Keratinocyte (primary cell): ENCODE data around the gene MNX1. TPM values are rescaled to one million over a fixed set of nuclear protein-coding genes. Genes with fewer than 3 reads are reported as not detected.

Source experiments
- DNase-seq: peaks from one replicate; pipeline ENCODE4 v3.0.0-alpha.2; 2011; ENCODE audit warnings: low read depth, missing footprints, low spot score
- FAIRE-seq: peaks from 2 replicates; lab custom pipeline; 2011; peaks lifted over from hg19 to GRCh38; lab: Jason Lieb, UNC
- H2AFZ ChIP-seq: 2 replicates; pipeline ENCODE4 v1.6.0; 2012; ENCODE audit warnings: low read length, control low read depth, inconsistent platforms; ENCODE audit not compliant: control insufficient read depth
- H3K27ac ChIP-seq: 2 replicates; pipeline ENCODE4 v1.5.1; 2011; ENCODE audit warnings: low read length; ENCODE audit not compliant: control insufficient read depth, insufficient read depth
- H3K27me3 ChIP-seq: 3 replicates; pipeline ENCODE4 v1.6.0; 2011; ENCODE audit warnings: low read length; ENCODE audit not compliant: control insufficient read depth, insufficient read depth; ENCODE audit errors: extremely low read depth
- H3K36me3 ChIP-seq, 2 experiments: 2 replicates in 1 of 2; 3 replicates in 1 of 2; pipeline ENCODE4 v1.5.1; 2011; ENCODE audit warnings: low read length in 2 of 2, mild to moderate bottlenecking in 1 of 2; ENCODE audit not compliant: control insufficient read depth in 2 of 2, insufficient read depth in 2 of 2; ENCODE audit errors: extremely low read depth in 1 of 2
- H3K4me1 ChIP-seq: 3 replicates; pipeline ENCODE4 v1.5.1; 2011; ENCODE audit warnings: low read length; ENCODE audit not compliant: control insufficient read depth, insufficient read depth; ENCODE audit errors: extremely low read depth
- H3K4me2 ChIP-seq: 3 replicates; pipeline ENCODE4 v1.6.0; 2011; ENCODE audit warnings: low read depth, low read length; ENCODE audit not compliant: control insufficient read depth, insufficient read depth; ENCODE audit errors: extremely low read depth
- H3K4me3 ChIP-seq, 3 experiments: fragments of 200-600 bp in 1 of 3; sonication (generic) in 1 of 3; 2 replicates in 2 of 3; 3 replicates in 1 of 3; pipeline ENCODE4 v1.5.1; 2011 to 2016; ENCODE audit warnings: low read length in 3 of 3, mild to moderate bottlenecking in 3 of 3, control low read depth in 2 of 3, inconsistent platforms in 1 of 3, low read depth in 1 of 3, mixed read lengths in 1 of 3, mixed run types in 1 of 3, moderate library complexity in 1 of 3; ENCODE audit not compliant: control insufficient read depth in 2 of 3, insufficient read depth in 2 of 3; ENCODE audit errors: extremely low read depth in 1 of 3
- H3K79me2 ChIP-seq: 2 replicates; pipeline ENCODE4 v1.6.0; 2012; ENCODE audit warnings: low read length; ENCODE audit not compliant: control insufficient read depth, insufficient read depth
- H3K9ac ChIP-seq: 3 replicates; pipeline ENCODE4 v1.6.0; 2011; ENCODE audit warnings: low read length; ENCODE audit not compliant: control insufficient read depth, insufficient read depth; ENCODE audit errors: extremely low read depth
- H3K9me1 ChIP-seq: 3 replicates; pipeline ENCODE4 v1.6.0; 2011; ENCODE audit warnings: low read length; ENCODE audit not compliant: control insufficient read depth, insufficient read depth; ENCODE audit errors: extremely low read depth
- H3K9me3 ChIP-seq: 2 replicates; pipeline ENCODE4 v1.5.1; 2012; ENCODE audit warnings: low read depth, low read length; ENCODE audit not compliant: control insufficient read depth
- H4K20me1 ChIP-seq: 3 replicates; pipeline ENCODE4 v1.6.0; 2011; ENCODE audit warnings: low read length; ENCODE audit not compliant: control insufficient read depth, insufficient read depth; ENCODE audit errors: extremely low read depth
- CTCF ChIP-seq, 3 experiments: IDR thresholded peaks in 1 of 3; conservative IDR thresholded peaks in 1 of 3; optimal IDR thresholded peaks in 1 of 3; 2 replicates in 2 of 3; 3 replicates in 1 of 3; pipeline versions ENCODE3 to v1.5.1; 2011; ENCODE audit warnings: low read length in 3 of 3, mild to moderate bottlenecking in 3 of 3, moderate library complexity in 2 of 3, control low read depth in 1 of 3, inconsistent platforms in 1 of 3; ENCODE audit not compliant: insufficient read depth in 2 of 3; ENCODE audit errors: extremely low read depth in 1 of 3
- EZH2 ChIP-seq: IDR thresholded peaks from one replicate; pipeline ENCODE4 v1.6.1; 2012; ENCODE audit warnings: inconsistent platforms, mild to moderate bottlenecking, low read length, moderate library complexity
- dilution Hi-C: fragments of 300-500 bp; cut with MboI; formaldehyde crosslinking; loops from one replicate; pipeline ENCODE4 v1.7.0; 2020; ENCODE audit warnings: low sequenced_read_pairs; ENCODE audit not compliant: extremely low pct_ligation_motif_present
- polyA plus RNA-seq, 5 experiments: library from polyadenylated mRNA; depleted of rRNA in 3 of 5; stranded (reverse) in 3 of 5; stranded (forward) in 1 of 5; unstranded in 1 of 5; fragments of >200 nt; gene quantifications; 1 replicate in 1 of 5; 2 replicates in 3 of 5; 3 replicates in 1 of 5; pipeline versions ENCODE4 v1.2.1 to v1.2.3, GENCODE V29; 2011 to 2012; ENCODE audit warnings: missing spikeins in 2 of 5, low read depth in 1 of 5, low replicate concordance in 1 of 5

MNX1 gene
- polyA plus RNA-seq, 1 donor (not counting 4 experiments of a cell fraction or from before 2014, with no cell fraction given): not detected

DNA sequence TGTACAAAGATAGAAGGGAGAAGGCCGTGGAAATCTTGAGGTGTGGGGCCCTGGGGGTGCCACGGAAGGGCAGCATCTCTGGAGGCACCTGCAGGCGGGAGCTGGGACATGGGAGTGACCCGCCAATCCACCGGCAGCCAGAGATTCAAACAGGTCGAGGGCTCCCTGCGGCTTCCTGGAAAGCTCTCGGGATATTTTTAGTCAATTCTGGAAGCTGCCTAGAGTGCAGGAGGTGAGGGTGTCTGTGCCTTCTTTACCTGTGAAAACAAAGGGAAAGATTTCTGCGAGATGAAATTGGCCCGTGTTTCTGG lies 16.6 kb downstream of the MNX1 start:
- Histone ChIP-seq H3K9me1 (no peaks in the 10 kb centered on the region), H3K36me3 (no peaks in the 10 kb centered on the region), H3K9me3 (no peaks in the 10 kb centered on the region), H3K27me3 (peaks cover 13% of the 10 kb centered on the region), H3K4me3 (no peak overlapping the region), H3K4me2 (no peak overlapping the region), H3K9ac (no peak overlapping the region), H4K20me1 (no peaks in the 10 kb centered on the region), H2AFZ (no peak overlapping the region), H3K4me1 (no peaks in the 10 kb centered on the region), H3K79me2 (no peaks in the 10 kb centered on the region), H3K27ac (no peak overlapping the region)
- FAIRE-seq: no peak
- no peak for DNase-seq
- TF ChIP-seq EZH2 (no peak), CTCF (optimal IDR thresholded peaks at IDR 0.05 in 1 of 3, IDR thresholded peaks at IDR 0.05 in 1 of 3, conservative IDR thresholded peaks at IDR 0.05 in 1 of 3; ENCODE audit: extremely low read depth in 1 of 3, insufficient read depth in 2 of 3, low read length in 3 of 3) (no peak)
- dilution Hi-C loops: no loop called here

- H3K9me3 ChIP-seq: no peaks in the 10 kb centered on the region
- H3K9ac ChIP-seq: no peak overlapping the region
- H3K9me1 ChIP-seq: no peaks in the 10 kb centered on the region
- H4K20me1 ChIP-seq: no peaks in the 10 kb centered on the region
- no peak overlapping the region for H3K4me3 ChIP-seq
- H3K27ac ChIP-seq: no peak overlapping the region
- H3K79me2 ChIP-seq: no peaks in the 10 kb centered on the region
- no peak for DNase-seq
- no peaks in the 10 kb centered on the region for H3K4me1 ChIP-seq
- dilution Hi-C loops: no loop called here
- H3K27me3 ChIP-seq: peaks cover 9% of the 10 kb centered on the region
- no peak for TF ChIP-seq EZH2
- TF ChIP-seq CTCF (optimal IDR thresholded peaks at IDR 0.05 in 1 of 3, IDR thresholded peaks at IDR 0.05 in 1 of 3, conservative IDR thresholded peaks at IDR 0.05 in 1 of 3; ENCODE audit: extremely low read depth in 1 of 3, insufficient read depth in 2 of 3, low read length in 3 of 3): no peak
- no peak overlapping the region for H3K4me2 ChIP-seq
- no peaks in the 10 kb centered on the region for H3K36me3 ChIP-seq
- H2AFZ ChIP-seq: no peak overlapping the region
- no peak for FAIRE-seq
These were observed 17.2 kb downstream of the MNX1 start for GRCh38 chr7:156993021-156993924.
